ENCODE results near the gene PGM2L1. TPM values are rescaled to one million over a fixed set of nuclear protein-coding genes. Genes with fewer than 3 reads are reported as not detected.

The PGM2L1 gene
- total RNA-seq, 1 donor = 4.3 TPM

GRCh38 chr11:74320538-74320937 is 77.7 kb downstream of the PGM2L1 start:
- no peak for TF ChIP-seq CTCF (IDR thresholded peaks at IDR 0.05; ENCODE audit: insufficient read depth, low read length)
- H3K4me3 ChIP-seq (ENCODE audit: low read depth, low read length) = no peak overlapping the region
- peak; percentile 22 for DNase-seq (ENCODE audit: low read depth)

- no peak for TF ChIP-seq CTCF (IDR thresholded peaks at IDR 0.05; ENCODE audit: insufficient read depth, low read length)
- DNase-seq (ENCODE audit: low read depth) = peak; percentile 93
- no peak overlapping the region for H3K4me3 ChIP-seq (ENCODE audit: low read depth, low read length)
These were observed 79.0 kb downstream of the PGM2L1 start for GRCh38 chr11:74319139-74319816.

- H3K4me3 ChIP-seq (ENCODE audit: low read depth, low read length) = no peak overlapping the region
- peak; percentile 29 for DNase-seq (ENCODE audit: low read depth)
- TF ChIP-seq CTCF (IDR thresholded peaks at IDR 0.05; ENCODE audit: insufficient read depth, low read length) = no peak
These were observed 79.8 kb downstream of the PGM2L1 start for GRCh38 chr11:74318241-74318932.

GRCh38 chr11:74316772-74317505 is 81.3 kb downstream of the PGM2L1 start:
- DNase-seq (ENCODE audit: low read depth) = peak; percentile 76
- no peak for TF ChIP-seq CTCF (IDR thresholded peaks at IDR 0.05; ENCODE audit: insufficient read depth, low read length)
- H3K4me3 ChIP-seq (ENCODE audit: low read depth, low read length) = no peak overlapping the region

GRCh38 chr11:74312326-74312725 is 85.9 kb downstream of the PGM2L1 start:
- H3K4me3 ChIP-seq (ENCODE audit: low read depth, low read length) = no peak overlapping the region
- TF ChIP-seq CTCF (IDR thresholded peaks at IDR 0.05; ENCODE audit: insufficient read depth, low read length) = no peak
- DNase-seq (ENCODE audit: low read depth) = no peak

- H3K4me3 ChIP-seq (ENCODE audit: low read depth, low read length) = peak within 1 kb of the TSS; percentile 67
- peak; percentile 25 for DNase-seq (ENCODE audit: low read depth)
- no peak for TF ChIP-seq CTCF (IDR thresholded peaks at IDR 0.05; ENCODE audit: insufficient read depth, low read length)
These were observed 86.8 kb downstream of the PGM2L1 start, which contains the start of gene P4HA3 for GRCh38 chr11:74311352-74311926. P4HA3 (minus strand) TSS chr11:74311640; CDS start chr11:74311611, 29 bp downstream.
